CD14-positive monocyte (primary cell): ENCODE measurements around the gene RAB3C. TPM values are rescaled to one million over a fixed set of nuclear protein-coding genes. Genes with fewer than 3 reads are reported as not detected.
A peak's percentile ranks its signal among the peaks of the same experiment; 100 is the strongest.
"Not testable (repeated sequence)": the region's sequence is repeated elsewhere in the genome, so short reads cannot be mapped to it uniquely, and the experiment has no call there.

Experiments used
- DNase-seq, 3 donors: peaks; one replicate each; pipeline ENCODE4 v3.0.0-alpha.2; 2011 to 2022
- H2AFZ ChIP-seq: 2 replicates; pipeline ENCODE4 v1.6.0; 2012; ENCODE audit warnings: mild to moderate bottlenecking, low read depth, low read length, inconsistent platforms; ENCODE audit not compliant: insufficient read depth, poor library complexity, severe bottlenecking
- H3K27ac ChIP-seq, 2 donors: 1 replicate in 1 of 2; 2 replicates in 1 of 2; pipeline ENCODE4 v1.5.1; 2012 to 2013; ENCODE audit warnings: low read length in 2 of 2, control low read depth in 1 of 2, inconsistent platforms in 1 of 2, low read depth in 1 of 2, mild to moderate bottlenecking in 1 of 2
- H3K27me3 ChIP-seq, 2 donors: one replicate each; pipeline versions ENCODE4 v1.6.0 to v1.6.1; 2011 to 2013; ENCODE audit warnings: low read length in 2 of 2; ENCODE audit not compliant: control insufficient read depth in 2 of 2, insufficient read depth in 2 of 2
- H3K36me3 ChIP-seq, 2 donors: replicated peaks in 1 of 2; 1 replicate in 1 of 2; 2 replicates in 1 of 2; pipeline versions ENCODE4 v1.5.1 to v1.6.1; 2012 to 2013; ENCODE audit warnings: low read length in 2 of 2, control low read depth in 1 of 2, inconsistent platforms in 1 of 2, mild to moderate bottlenecking in 1 of 2; ENCODE audit not compliant: insufficient read depth in 2 of 2, control insufficient read depth in 1 of 2
- H3K4me1 ChIP-seq, 2 donors: 1 replicate in 1 of 2; 2 replicates in 1 of 2; pipeline versions ENCODE4 v1.5.1 to v1.6.1; 2012 to 2013; ENCODE audit warnings: low read length in 2 of 2, control low read depth in 1 of 2, inconsistent platforms in 1 of 2, mild to moderate bottlenecking in 1 of 2, moderate library complexity in 1 of 2; ENCODE audit not compliant: insufficient read depth in 2 of 2, control insufficient read depth in 1 of 2
- H3K4me2 ChIP-seq: replicated peaks from 2 replicates; pipeline ENCODE3; 2012; ENCODE audit warnings: low read length, moderate library complexity, mild to moderate bottlenecking; ENCODE audit not compliant: poor library complexity, severe bottlenecking; ENCODE audit errors: extremely low read depth
- H3K4me3 ChIP-seq, 3 experiments: fragments of 200-600 bp in 1 of 3; sonication (generic) in 1 of 3; replicated peaks in 1 of 3; 1 replicate in 2 of 3; 2 replicates in 1 of 3; pipeline ENCODE4 v1.5.1; 2011 to 2013; ENCODE audit warnings: low read length in 3 of 3, mild to moderate bottlenecking in 3 of 3, control low read depth in 2 of 3, low read depth in 2 of 3, inconsistent platforms in 1 of 3, moderate library complexity in 1 of 3
- H3K79me2 ChIP-seq: 2 replicates; pipeline ENCODE4 v1.6.0; 2012; ENCODE audit warnings: mild to moderate bottlenecking, control low read depth, inconsistent platforms, low read length, moderate library complexity; ENCODE audit not compliant: insufficient read depth
- H3K9ac ChIP-seq: 2 replicates; pipeline ENCODE4 v1.6.0; 2017; ENCODE audit warnings: low read length, mild to moderate bottlenecking; ENCODE audit not compliant: insufficient read depth, poor library complexity, severe bottlenecking
- H3K9me3 ChIP-seq, 2 donors: replicated peaks in 1 of 2; 1 replicate in 1 of 2; 2 replicates in 1 of 2; pipeline versions ENCODE4 v1.5.1 to v1.6.1; 2012 to 2013; ENCODE audit warnings: low read length in 2 of 2, control low read depth in 1 of 2; ENCODE audit not compliant: control insufficient read depth in 1 of 2, insufficient read depth in 1 of 2
- H4K20me1 ChIP-seq: 2 replicates; pipeline ENCODE4 v1.6.0; 2012; ENCODE audit warnings: mild to moderate bottlenecking, low read length, control low read depth, moderate library complexity; ENCODE audit not compliant: insufficient read depth
- H3K27ac Mint-ChIP-seq, 7 donors: one replicate each; pipeline ENCODE4 v1.8.0; 2020; ENCODE audit warnings: mild to moderate bottlenecking in 7 of 7, mixed read lengths in 7 of 7, moderate library complexity in 6 of 7, inconsistent platforms in 2 of 7
- H3K27me3 Mint-ChIP-seq, 3 donors: one replicate each; pipeline ENCODE4 v1.8.0; 2021 to 2022; ENCODE audit warnings: low read depth in 3 of 3, mild to moderate bottlenecking in 3 of 3, mixed read lengths in 3 of 3, moderate library complexity in 3 of 3, inconsistent platforms in 1 of 3
- H3K36me3 Mint-ChIP-seq, 2 donors: one replicate each; pipeline ENCODE4 v1.8.0; 2020; ENCODE audit warnings: mixed read lengths in 2 of 2, inconsistent platforms in 1 of 2, mild to moderate bottlenecking in 1 of 2
- H3K4me1 Mint-ChIP-seq: one replicate; pipeline ENCODE4 v1.8.0; 2020; ENCODE audit warnings: mild to moderate bottlenecking, mixed read lengths
- H3K4me3 Mint-ChIP-seq, 2 donors: one replicate each; pipeline ENCODE4 v1.8.0; 2020; ENCODE audit warnings: mild to moderate bottlenecking in 2 of 2, mixed read lengths in 2 of 2, moderate library complexity in 1 of 2
- H3K9me3 Mint-ChIP-seq, 7 donors: one replicate each; pipeline ENCODE4 v1.8.0; 2020 to 2022; ENCODE audit warnings: mixed read lengths in 7 of 7, mild to moderate bottlenecking in 6 of 7, moderate library complexity in 6 of 7, inconsistent platforms in 2 of 7
- CTCF ChIP-seq: fragments of 200-600 bp; IDR thresholded peaks from one replicate; pipeline ENCODE4 v1.8.0; 2022; ENCODE audit warnings: antibody characterized with exemption, mild to moderate bottlenecking
- WGBS: methylation state at CpG from one replicate; pipeline ENCODE4 v1.1.5; 2013; ENCODE audit warnings: missing lambda C conversion rate; ENCODE audit not compliant: insufficient coverage; 5-methylcytosine and 5-hydroxymethylcytosine counted together
- intact Hi-C, 2 donors: fragments of 100-400 bp; cut with micrococcal nuclease; formaldehyde crosslinking; loops; one replicate each; pipeline versions ENCODE4 v1.15.0 to v1.15.1; 2023
- polyA plus RNA-seq, 3 donors: library from polyadenylated mRNA; depleted of rRNA in 1 of 3; unstranded in 2 of 3; stranded (reverse) in 1 of 3; fragments of 300-500 nt in 2 of 3; fragments of >200 nt in 1 of 3; fragmentation: Illumina TruSeq in 2 of 3; gene quantifications; 1 replicate in 2 of 3; 2 replicates in 1 of 3; pipeline ENCODE4 v1.2.3, GENCODE V29; 2012 to 2021

Gene RAB3C
- polyA plus RNA-seq, 3 donors = under 0.01 to 0.81 TPM; not detected in 1

GRCh38 chr5:58599217-58599616 lies 16.3 kb downstream of the RAB3C start:
- H3K4me3 Mint-ChIP-seq = no peak overlapping the region
- H3K4me1 Mint-ChIP-seq = peaks cover 3% of the 10 kb centered on the region
- Histone ChIP-seq H3K9ac (no peak overlapping the region), H2AFZ (no peak overlapping the region), H3K4me2 (no peak overlapping the region), H3K4me1 (no peaks in the 10 kb centered on the region), H4K20me1 (no peaks in the 10 kb centered on the region), H3K27me3 (no peaks in the 10 kb centered on the region), H3K4me3 (no peak overlapping the region), H3K79me2 (no peaks in the 10 kb centered on the region), H3K36me3 (no peaks in the 10 kb centered on the region), H3K9me3 (peaks cover 4 to 6% of the 10 kb centered on the region in 2 donors), H3K27ac (no peak overlapping the region)
- peaks cover 0 to 3% (median 3%) of the 10 kb centered on the region in 3 donors for H3K27me3 Mint-ChIP-seq
- intact Hi-C loops = no loop called here
- no peak for DNase-seq
- WGBS = no CpG with 5 or more reads among the region's 1 CpG
- no peaks in the 10 kb centered on the region for H3K36me3 Mint-ChIP-seq
- peaks cover 2 to 21% (median 17%) of the 10 kb centered on the region in 7 donors for H3K9me3 Mint-ChIP-seq
- no peak for TF ChIP-seq CTCF
- peak overlapping the region in 3 of 7 donors; percentile 30 to 50 (median 31) for H3K27ac Mint-ChIP-seq

GRCh38 chr5:58600613-58601012 lies 17.7 kb downstream of the RAB3C start:
- H3K9me3 ChIP-seq = peaks cover 6 to 15% of the 10 kb centered on the region in 2 donors
- H3K4me2 ChIP-seq, H3K27me3 Mint-ChIP-seq, H4K20me1 ChIP-seq, H3K36me3 Mint-ChIP-seq, H3K4me3 ChIP-seq, H3K27ac Mint-ChIP-seq, H3K9ac ChIP-seq, H3K4me3 Mint-ChIP-seq, intact Hi-C loops, H2AFZ ChIP-seq, H3K36me3 ChIP-seq, H3K27me3 ChIP-seq, H3K4me1 ChIP-seq, H3K27ac ChIP-seq, H3K4me1 Mint-ChIP-seq, H3K79me2 ChIP-seq: not testable (repeated sequence)
- peaks cover 8 to 31% (median 21%) of the 10 kb centered on the region in 7 donors for H3K9me3 Mint-ChIP-seq
- WGBS = no CpG with 5 or more reads among the region's 2 CpGs
- peak; percentile 2 to 43 (median 29) for DNase-seq

GRCh38 chr5:58602889-58603288 lies 20.0 kb downstream of the RAB3C start:
- DNase-seq, H3K79me2 ChIP-seq, H3K27me3 Mint-ChIP-seq, H2AFZ ChIP-seq, H3K4me1 Mint-ChIP-seq, H3K36me3 ChIP-seq, H4K20me1 ChIP-seq, H3K4me3 Mint-ChIP-seq, H3K4me2 ChIP-seq, H3K27ac Mint-ChIP-seq, H3K4me1 ChIP-seq, H3K9ac ChIP-seq, H3K27me3 ChIP-seq, H3K4me3 ChIP-seq, H3K36me3 Mint-ChIP-seq, H3K27ac ChIP-seq, intact Hi-C loops: not testable (repeated sequence)
- peaks cover 6 to 28% of the 10 kb centered on the region in 2 donors for H3K9me3 ChIP-seq
- no CpG with 5 or more reads among the region's 4 CpGs for WGBS
- peaks cover 17 to 46% (median 29%) of the 10 kb centered on the region in 7 donors for H3K9me3 Mint-ChIP-seq
